Measurements from ENCODE around the gene CAMK1G. TPM values are rescaled to one million over a fixed set of nuclear protein-coding genes. Genes with fewer than 3 reads are reported as not detected.

CAMK1G gene
- total and polyA plus RNA-seq, 3 donors from 2014 or later, result 1.1 to 2.0 (median 1.4) TPM

DNA sequence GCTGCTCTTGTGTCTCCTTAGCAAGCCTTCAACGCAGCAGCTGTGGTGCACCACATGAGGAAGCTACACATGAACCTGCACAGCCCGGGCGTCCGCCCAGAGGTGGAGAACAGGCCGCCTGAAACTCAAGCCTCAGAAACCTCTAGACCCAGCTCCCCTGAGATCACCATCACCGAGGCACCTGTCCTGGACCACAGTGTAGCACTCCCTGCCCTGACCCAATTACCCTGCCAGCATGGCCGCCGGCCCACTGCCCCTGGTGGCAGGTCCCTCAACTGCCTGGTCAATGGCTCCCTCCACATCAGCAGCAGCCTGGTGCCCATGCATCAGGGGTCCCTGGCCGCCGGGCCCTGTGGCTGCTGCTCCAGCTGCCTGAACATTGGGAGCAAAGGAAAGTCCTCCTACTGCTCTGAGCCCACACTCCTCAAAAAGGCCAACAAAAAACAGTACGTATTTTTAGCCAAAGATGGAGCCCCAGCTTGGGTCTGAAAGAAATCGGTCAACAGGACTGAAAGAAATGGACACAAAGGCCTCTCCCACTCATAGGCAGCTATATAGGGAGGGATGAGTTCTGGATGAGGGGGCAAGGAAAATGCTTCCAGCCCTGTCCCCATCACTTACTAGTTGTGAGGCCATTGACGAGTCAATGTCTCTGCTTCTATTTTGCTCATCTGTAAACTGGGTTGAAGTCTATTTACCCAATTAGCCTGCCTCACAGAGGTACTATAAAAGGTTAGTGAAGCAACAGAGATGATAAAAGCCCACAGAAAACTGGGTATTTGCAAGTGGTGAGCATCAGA, 28.5 kb downstream of the CAMK1G start:
- Histone ChIP-seq H3K4me1 (no peaks in the 10 kb centered on the region), H3K27me3 (no peaks in the 10 kb centered on the region), H3K9me3 (no peaks in the 10 kb centered on the region), H3K4me3 (no peak overlapping the region), H3K36me3 (ENCODE audit: low read depth, missing control alignments) (no peaks in the 10 kb centered on the region), H3K27ac (no peak overlapping the region)
- WGBS, 2 donors, result 83 to 94% methylated on average over 9 to 13 of the region's 13 CpGs
- no peak for DNase-seq
- TF ChIP-seq POLR2A (IDR thresholded peaks at IDR 0.05), result no peak
- TF ChIP-seq, protein P1, sequence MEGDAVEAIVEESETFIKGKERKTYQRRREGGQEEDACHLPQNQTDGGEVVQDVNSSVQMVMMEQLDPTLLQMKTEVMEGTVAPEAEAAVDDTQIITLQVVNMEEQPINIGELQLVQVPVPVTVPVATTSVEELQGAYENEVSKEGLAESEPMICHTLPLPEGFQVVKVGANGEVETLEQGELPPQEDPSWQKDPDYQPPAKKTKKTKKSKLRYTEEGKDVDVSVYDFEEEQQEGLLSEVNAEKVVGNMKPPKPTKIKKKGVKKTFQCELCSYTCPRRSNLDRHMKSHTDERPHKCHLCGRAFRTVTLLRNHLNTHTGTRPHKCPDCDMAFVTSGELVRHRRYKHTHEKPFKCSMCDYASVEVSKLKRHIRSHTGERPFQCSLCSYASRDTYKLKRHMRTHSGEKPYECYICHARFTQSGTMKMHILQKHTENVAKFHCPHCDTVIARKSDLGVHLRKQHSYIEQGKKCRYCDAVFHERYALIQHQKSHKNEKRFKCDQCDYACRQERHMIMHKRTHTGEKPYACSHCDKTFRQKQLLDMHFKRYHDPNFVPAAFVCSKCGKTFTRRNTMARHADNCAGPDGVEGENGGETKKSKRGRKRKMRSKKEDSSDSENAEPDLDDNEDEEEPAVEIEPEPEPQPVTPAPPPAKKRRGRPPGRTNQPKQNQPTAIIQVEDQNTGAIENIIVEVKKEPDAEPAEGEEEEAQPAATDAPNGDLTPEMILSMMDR (IDR thresholded peaks at IDR 0.05), result no peak
- intact Hi-C loops (cut with DNase I; ENCODE audit: low total_unique reads), result no loop called here

GRCh38 chr1:209612646-209613399, 29.3 kb downstream of the CAMK1G start:
- H3K4me3 ChIP-seq, result no peak overlapping the region
- WGBS, 2 donors, result 83 to 87% methylated on average over 12 of the region's 12 CpGs

DNA sequence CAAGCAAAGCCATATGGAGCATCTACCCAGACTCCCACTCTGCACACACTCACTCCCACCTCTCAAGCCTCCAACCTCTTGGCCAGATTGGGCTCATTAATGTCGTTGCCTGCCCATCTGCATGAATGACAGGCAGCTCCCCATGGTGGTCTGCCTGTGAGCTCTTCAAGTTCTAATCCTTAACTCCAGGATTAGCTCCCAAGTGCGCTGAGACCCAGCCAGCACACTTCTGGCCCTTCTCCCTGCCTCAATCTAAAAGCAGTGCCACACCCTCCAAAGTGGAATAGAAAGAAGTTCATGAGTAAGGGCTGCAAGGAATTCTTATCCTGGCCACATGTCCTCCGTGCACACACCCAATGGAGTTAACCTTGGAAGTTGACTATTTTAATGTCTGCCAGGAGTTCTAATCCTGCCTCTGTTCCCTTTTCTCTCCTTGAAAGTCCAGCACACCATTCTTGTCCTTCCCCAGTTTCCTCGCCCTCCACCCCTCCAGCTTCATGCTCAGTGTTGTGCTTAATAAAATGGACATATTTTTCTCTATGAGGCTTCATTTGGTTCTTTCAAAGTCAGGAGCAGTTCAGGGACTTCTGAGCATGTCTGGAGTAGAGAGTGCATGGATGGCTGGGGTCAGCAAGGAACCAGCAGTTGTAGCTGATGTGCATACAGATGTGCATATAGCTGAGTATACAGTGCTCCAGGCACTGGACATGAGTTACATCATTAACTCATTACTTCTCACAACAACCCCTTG, 30.1 kb downstream of the CAMK1G start:
- H3K4me3 ChIP-seq, result no peak overlapping the region
- WGBS, 2 donors, result 73 to 84% methylated on average over 4 of the region's 4 CpGs
- H3K9me3 ChIP-seq, result no peaks in the 10 kb centered on the region
- DNase-seq, result no peak
- TF ChIP-seq, protein P1 (IDR thresholded peaks at IDR 0.05), result no peak
- no peak for TF ChIP-seq POLR2A (IDR thresholded peaks at IDR 0.05)
- no peaks in the 10 kb centered on the region for H3K36me3 ChIP-seq (ENCODE audit: low read depth, missing control alignments)
- no peak overlapping the region for H3K27ac ChIP-seq
- H3K4me1 ChIP-seq, result no peaks in the 10 kb centered on the region
- H3K27me3 ChIP-seq, result no peaks in the 10 kb centered on the region
- intact Hi-C loops (cut with DNase I; ENCODE audit: low total_unique reads), result no loop called here

More at GRCh38 chr1:209612646-209613399, 29.3 kb downstream of the CAMK1G start:
- H3K27ac ChIP-seq, result no peak overlapping the region
- no peaks in the 10 kb centered on the region for H3K27me3 ChIP-seq
- intact Hi-C loops (cut with DNase I; ENCODE audit: low total_unique reads), result no loop called here
- no peak for TF ChIP-seq POLR2A (IDR thresholded peaks at IDR 0.05)
- TF ChIP-seq, protein P1 (IDR thresholded peaks at IDR 0.05), result no peak
- no peak for DNase-seq
- no peaks in the 10 kb centered on the region for H3K36me3 ChIP-seq (ENCODE audit: low read depth, missing control alignments)
- H3K9me3 ChIP-seq, result no peaks in the 10 kb centered on the region
- no peaks in the 10 kb centered on the region for H3K4me1 ChIP-seq

DNA sequence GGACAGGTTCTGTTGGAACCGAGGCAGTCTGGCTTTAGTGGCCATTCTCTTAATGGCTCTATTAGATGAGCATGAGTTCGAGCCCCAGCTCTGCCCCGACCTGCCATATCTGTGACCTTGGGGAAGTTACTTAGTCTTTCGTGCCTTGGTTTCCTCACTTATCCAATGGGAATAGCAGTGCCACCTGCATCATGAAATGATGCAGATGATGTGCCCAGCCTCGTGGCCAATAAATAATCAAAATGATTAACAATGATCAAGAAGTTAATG, 30.6 kb downstream of the CAMK1G start:
- TF ChIP-seq, protein P1 (IDR thresholded peaks at IDR 0.05), result no peak
- no peak for TF ChIP-seq POLR2A (IDR thresholded peaks at IDR 0.05)
- no peak for DNase-seq
- no peak overlapping the region for H3K4me3 ChIP-seq
- 77 to 90% methylated on average over 5 of the region's 5 CpGs for WGBS, 2 donors
- H3K27me3 ChIP-seq, result no peaks in the 10 kb centered on the region
- H3K27ac ChIP-seq, result no peak overlapping the region
- intact Hi-C loops (cut with DNase I; ENCODE audit: low total_unique reads), result no loop called here
- no peaks in the 10 kb centered on the region for H3K9me3 ChIP-seq
- no peaks in the 10 kb centered on the region for H3K4me1 ChIP-seq
- H3K36me3 ChIP-seq (ENCODE audit: low read depth, missing control alignments), result no peaks in the 10 kb centered on the region

Data from testis (tissue), 3 donors.